ENCODE measurements around the gene ST3GAL6.
"Not testable (repeated sequence)": the region's sequence is repeated elsewhere in the genome, so short reads cannot be mapped to it uniquely, and the experiment has no call there.

ST3GAL6 gene

GRCh38 chr3:98805571-98805970, 42.4 kb downstream of the ST3GAL6 start:
- DNase-seq (ENCODE audit: low read depth) = no peak

DNA sequence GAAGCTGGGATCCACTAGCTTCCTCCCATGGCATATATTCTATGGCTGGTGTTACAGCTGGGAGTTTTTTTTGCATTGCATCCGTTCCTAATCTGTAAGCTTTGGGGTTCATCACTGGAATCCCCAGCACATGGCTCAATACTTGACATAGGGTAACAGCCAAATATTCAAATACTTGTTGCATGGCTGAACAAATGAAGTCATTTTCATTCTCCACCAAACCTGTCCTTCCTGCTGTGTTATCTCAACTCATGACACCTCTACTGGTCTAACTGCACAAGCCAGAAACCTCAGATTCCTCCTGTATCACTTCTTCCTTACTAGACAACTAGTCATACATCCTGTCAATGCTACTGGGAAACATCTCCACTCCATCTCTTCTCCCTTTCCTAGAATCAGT, 43.4 kb downstream of the ST3GAL6 start:
- DNase-seq (ENCODE audit: low read depth) = no peak

GRCh38 chr3:98807011-98807410, 43.9 kb downstream of the ST3GAL6 start:
- no peak for DNase-seq (ENCODE audit: low read depth)

DNA sequence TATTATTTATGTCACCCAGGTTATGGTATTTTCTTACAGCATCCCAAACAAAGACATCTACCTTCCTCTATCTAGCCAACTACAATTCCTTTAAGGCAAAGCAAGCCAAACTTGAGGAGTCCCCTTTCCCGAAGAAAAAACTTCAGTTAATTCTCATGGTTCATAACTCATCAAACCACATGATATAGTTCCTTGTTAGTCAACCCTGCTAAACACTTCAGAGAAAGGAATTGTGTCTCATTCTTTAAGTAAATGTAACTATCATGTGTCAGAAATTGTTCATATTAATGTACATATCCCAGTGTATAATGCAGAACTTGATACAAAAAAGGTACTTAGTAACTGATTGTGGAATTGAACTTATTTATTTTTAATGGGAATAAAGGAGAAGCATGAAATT, 44.4 kb downstream of the ST3GAL6 start:
- no peak for DNase-seq (ENCODE audit: low read depth)

DNA sequence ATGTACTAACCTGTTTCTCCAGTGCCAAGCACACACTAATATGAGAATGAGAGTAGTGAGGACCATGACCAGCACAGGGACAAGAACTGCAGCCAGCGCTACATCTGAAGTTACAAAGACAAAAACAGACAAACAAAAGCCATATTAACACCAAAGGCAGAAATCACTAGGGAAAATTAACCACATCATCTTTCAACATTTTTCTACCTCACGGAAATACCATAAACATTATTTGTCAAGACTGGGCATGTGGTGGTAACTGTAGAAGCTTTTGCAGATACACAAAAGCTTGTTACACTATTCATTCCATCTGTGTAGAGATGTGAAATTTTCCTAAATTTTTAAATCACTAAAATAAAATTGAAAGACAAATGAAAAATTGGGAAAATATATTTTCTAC, 44.9 kb downstream of the ST3GAL6 start:
- DNase-seq (ENCODE audit: low read depth) = no peak

GRCh38 chr3:98809557-98809956, 46.4 kb downstream of the ST3GAL6 start:
- DNase-seq (ENCODE audit: low read depth) = no peak

DNA sequence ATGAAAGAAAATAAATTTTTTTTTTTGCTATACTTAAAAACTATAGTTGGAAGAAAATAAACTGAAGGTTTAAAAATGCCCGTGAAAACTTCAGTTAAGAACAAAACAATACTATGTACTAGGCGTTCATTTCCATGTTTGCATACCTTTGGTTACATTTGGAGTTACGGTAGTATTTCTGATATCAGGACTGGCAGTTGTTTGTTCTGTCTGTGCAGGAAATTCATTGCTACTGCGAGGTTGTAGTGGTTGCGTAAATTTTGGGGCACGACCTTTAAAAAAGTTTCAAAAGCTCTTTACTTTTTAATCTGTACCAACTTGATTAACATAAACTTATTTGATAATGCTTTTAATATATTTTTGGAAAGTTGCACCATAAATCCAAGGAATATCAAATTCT, 47.9 kb downstream of the ST3GAL6 start:
- DNase-seq (ENCODE audit: low read depth) = no peak

- no peak for DNase-seq (ENCODE audit: low read depth)
Observed at GRCh38 chr3:98812851-98813374, 49.8 kb downstream of the ST3GAL6 start.

DNA sequence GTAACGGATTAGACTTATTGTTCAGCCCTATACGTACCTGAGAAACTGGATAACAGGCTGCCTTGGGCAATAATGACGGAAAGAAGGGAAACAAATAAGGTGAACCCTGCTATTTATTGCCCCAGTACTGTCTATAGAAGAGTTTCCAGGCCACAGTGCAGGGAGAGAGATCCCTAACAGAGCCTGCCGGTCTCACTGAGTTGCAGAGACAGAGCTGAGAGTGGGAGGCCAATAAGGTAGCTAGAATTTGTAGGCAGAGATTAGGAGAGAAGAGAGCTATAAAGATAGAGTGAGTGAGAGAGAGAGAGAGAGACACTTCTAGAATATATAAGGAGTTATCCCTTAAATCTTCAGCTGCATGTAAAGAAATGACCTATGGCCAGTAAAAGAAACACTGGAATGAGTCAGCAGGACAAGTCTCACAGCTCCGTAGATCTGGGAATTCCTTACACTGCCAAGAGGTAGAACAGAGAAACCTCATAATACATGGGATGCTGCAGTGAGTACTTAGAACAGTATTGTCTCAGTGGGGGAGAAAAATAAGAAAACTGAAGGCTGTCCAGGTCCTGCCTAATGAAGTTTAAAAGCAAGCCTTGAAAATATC, 51.8 kb downstream of the ST3GAL6 start:
- DNase-seq (ENCODE audit: low read depth) = no peak

- DNase-seq (ENCODE audit: low read depth) = no peak
Observed at GRCh38 chr3:98817547-98818041, 54.5 kb downstream of the ST3GAL6 start.

GRCh38 chr3:98821063-98821462, 57.9 kb downstream of the ST3GAL6 start:
- DNase-seq (ENCODE audit: low read depth) = no peak

- no peak for DNase-seq (ENCODE audit: low read depth)
Observed at GRCh38 chr3:98823791-98824190, 60.7 kb downstream of the ST3GAL6 start.

GRCh38 chr3:98824256-98824655, 61.1 kb downstream of the ST3GAL6 start:
- DNase-seq (ENCODE audit: low read depth) = no peak

GRCh38 chr3:98826126-98826525, 63.0 kb downstream of the ST3GAL6 start:
- no peak for DNase-seq (ENCODE audit: low read depth)

DNA sequence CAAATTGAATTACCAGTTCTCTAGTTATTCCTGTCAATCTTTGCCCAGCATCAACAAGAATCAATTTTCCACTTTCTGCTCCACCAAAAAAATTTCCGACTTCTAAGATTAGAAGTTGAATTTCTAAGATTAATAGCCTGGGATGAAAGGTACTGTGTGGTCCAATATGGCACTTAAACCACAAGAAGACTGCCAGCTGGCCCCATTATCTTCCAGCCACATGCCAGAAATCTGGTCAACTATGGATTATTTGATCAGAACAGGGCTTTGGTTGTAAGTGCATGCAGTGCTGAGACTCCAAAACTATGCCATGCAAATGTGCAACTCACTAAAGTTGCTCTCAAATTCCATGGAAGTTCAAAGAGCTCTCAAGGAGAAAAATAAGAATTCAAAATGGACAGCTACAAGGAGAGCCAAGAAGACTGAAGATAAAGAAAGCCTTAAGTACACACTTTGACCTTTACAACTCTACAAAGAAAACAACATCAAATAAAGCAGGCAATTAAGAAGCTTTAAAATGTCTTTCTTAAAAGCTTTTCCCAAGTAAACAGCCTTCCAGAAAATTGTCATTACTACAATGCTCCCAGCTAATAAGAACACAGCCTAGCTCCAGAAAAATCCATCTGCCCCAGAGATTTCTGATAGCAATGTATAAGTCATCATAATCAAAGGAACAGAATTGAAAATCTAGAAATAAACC, 64.2 kb downstream of the ST3GAL6 start:
- DNase-seq (ENCODE audit: low read depth) = no peak

DNA sequence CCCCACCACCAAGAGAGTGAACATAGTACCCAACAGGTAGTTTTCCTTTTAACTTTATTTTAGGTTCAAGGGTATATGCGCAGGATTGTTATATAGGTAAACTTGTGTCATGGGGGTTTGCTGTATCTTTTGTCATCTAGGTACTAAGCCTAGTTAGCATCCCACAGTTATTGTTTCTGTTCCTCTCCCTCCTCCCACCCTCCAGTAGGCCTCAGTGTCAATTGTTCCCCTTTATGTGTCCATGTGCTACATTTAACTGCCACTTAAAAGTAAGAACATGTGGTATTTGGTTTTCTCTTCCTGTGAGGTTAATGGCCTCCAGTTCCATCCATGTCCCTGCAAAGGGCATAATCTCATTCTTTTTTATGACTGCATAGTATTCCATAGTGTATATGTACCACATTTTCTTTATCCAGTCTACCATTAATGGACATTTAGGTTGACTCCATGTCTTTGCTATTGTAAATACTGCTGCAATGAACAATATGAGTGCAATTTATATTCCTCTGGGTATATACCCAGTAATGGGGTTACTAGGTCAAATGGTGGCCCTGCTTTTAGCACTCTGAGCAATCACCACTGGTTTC, 66.2 kb downstream of the ST3GAL6 start:
- no peak for DNase-seq (ENCODE audit: low read depth)

GRCh38 chr3:98831060-98831459, 67.9 kb downstream of the ST3GAL6 start:
- not testable (repeated sequence) for DNase-seq (ENCODE audit: low read depth)

DNA sequence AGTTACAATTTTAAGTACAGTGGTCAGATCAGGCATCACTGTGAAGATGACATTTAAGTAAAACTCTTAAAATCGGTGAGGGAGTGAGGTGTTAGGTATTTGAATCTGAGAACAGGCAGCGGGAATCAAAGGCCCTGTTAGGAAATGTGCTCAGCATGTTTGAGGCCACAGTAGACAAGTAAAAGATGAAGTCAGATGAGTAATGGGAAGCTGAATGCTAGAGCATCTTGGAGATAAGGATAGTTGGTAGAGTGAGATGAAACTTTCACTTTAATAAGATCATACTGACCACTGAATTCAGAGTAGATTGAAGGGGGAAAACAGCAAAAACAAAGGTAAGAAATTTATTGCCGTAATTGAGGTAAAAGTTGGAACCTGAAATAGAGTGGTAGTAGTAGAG, 76.7 kb downstream of the ST3GAL6 start:
- DNase-seq (ENCODE audit: low read depth) = no peak

DNA sequence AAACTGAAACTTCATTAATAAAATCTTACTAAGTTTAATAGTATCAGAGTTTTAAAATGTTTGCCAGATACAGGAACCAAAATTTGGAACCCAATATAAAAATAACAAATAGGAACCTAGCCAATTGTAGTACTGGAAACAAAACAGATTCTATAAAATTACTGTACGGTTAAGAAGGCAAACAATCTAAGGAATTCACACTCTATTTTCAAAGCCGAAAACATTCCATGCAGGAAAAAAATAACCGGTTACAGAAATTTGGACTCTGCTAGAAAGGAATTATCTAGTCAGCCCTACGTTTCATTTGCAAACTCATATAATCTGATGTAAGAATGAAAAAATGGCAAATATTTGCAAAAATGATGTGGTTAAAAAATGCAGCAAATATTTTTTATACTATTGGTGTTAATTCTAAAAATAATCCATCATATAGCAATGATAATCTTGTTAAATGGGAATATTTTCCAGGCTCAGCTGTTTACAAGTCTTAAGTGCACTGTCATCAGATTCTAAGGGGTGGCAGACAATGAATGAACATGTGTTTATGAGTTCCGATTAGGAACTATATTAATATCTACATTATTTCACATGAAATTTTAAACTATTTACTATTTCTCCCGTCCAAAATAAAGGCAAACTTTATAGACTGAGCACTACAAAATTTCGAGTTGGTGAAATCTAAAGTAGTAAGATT, 80.3 kb downstream of the ST3GAL6 start:
- no peak for DNase-seq (ENCODE audit: low read depth)

Measured in activated T-helper 1 cell treated with Interleukin-2 at 50 U/mL for 16 hours (primary cell).